Kidney epithelial cell (primary cell): ENCODE data around the gene ALB. TPM values are rescaled to one million over a fixed set of nuclear protein-coding genes. Genes with fewer than 3 reads are reported as not detected.
"Not testable (repeated sequence)": the region's sequence is repeated elsewhere in the genome, so short reads cannot be mapped to it uniquely, and the experiment has no call there.

Source experiments
- DNase-seq: peaks from one replicate; pipeline ENCODE4 v3.0.0-alpha.2; 2010; ENCODE audit warnings: low read depth
- H3K27me3 ChIP-seq: 2 replicates; pipeline ENCODE4 v1.6.0; 2011; ENCODE audit warnings: low read length; ENCODE audit not compliant: control insufficient read depth, insufficient read depth
- H3K36me3 ChIP-seq: 2 replicates; pipeline ENCODE4 v1.5.1; 2011; ENCODE audit warnings: low read length; ENCODE audit not compliant: control insufficient read depth, insufficient read depth
- H3K4me3 ChIP-seq: 2 replicates; pipeline ENCODE4 v1.5.1; 2011; ENCODE audit warnings: low read depth, mild to moderate bottlenecking, control low read depth, low read length
- total RNA-seq: library from RNA; depleted of rRNA; stranded (reverse); fragments of >200 nt; gene quantifications from 2 replicates; pipeline ENCODE4 v1.2.3, GENCODE V29; 2015
- TF ChIP-seq, protein P1 (sequence below): IDR thresholded peaks from 2 replicates; pipeline ENCODE4 v1.5.1; 2011; ENCODE audit warnings: mild to moderate bottlenecking, moderate library complexity, low read length, control low read depth, inconsistent platforms; ENCODE audit not compliant: insufficient read depth, poor library complexity, severe bottlenecking

ALB gene
- total RNA-seq = not detected in 2 replicates

DNA sequence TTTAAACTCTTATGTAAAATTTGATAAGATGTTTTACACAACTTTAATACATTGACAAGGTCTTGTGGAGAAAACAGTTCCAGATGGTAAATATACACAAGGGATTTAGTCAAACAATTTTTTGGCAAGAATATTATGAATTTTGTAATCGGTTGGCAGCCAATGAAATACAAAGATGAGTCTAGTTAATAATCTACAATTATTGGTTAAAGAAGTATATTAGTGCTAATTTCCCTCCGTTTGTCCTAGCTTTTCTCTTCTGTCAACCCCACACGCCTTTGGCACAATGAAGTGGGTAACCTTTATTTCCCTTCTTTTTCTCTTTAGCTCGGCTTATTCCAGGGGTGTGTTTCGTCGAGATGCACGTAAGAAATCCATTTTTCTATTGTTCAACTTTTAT, at the start of gene ALB:
TSS of gene ALB (plus strand) at position 246 of the 400 bp plus-strand sequence. CDS start at position 287, 41 bp downstream.
- Histone ChIP-seq H3K27me3 (no peaks in the 10 kb centered on the region), H3K4me3 (no peak within 1 kb of the TSS), H3K36me3 (no peaks in the 10 kb centered on the region)
- no peak for DNase-seq
- TF ChIP-seq, protein P1, sequence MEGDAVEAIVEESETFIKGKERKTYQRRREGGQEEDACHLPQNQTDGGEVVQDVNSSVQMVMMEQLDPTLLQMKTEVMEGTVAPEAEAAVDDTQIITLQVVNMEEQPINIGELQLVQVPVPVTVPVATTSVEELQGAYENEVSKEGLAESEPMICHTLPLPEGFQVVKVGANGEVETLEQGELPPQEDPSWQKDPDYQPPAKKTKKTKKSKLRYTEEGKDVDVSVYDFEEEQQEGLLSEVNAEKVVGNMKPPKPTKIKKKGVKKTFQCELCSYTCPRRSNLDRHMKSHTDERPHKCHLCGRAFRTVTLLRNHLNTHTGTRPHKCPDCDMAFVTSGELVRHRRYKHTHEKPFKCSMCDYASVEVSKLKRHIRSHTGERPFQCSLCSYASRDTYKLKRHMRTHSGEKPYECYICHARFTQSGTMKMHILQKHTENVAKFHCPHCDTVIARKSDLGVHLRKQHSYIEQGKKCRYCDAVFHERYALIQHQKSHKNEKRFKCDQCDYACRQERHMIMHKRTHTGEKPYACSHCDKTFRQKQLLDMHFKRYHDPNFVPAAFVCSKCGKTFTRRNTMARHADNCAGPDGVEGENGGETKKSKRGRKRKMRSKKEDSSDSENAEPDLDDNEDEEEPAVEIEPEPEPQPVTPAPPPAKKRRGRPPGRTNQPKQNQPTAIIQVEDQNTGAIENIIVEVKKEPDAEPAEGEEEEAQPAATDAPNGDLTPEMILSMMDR = no peak

DNA sequence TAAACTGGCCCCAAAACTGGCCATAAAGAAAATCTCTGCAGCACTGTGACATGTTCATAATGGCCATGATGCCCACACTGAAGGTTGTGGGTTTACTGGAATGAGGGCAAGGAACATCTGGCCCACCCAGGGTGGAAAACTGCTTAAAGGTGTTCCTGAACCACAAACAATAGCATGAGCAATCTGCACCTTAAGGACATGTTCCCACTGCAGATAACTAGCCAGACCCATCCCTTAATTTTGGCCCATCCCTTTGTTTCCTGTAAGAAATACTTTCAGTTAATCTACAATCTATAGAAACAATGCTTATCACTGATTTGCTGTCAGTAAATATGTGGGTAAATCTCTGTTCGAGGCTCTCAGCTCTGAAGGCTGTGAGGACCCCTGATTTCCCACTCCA, 46.9 kb upstream of the ALB start:
- not testable (repeated sequence) for H3K4me3 ChIP-seq, H3K36me3 ChIP-seq, DNase-seq, H3K27me3 ChIP-seq

DNA sequence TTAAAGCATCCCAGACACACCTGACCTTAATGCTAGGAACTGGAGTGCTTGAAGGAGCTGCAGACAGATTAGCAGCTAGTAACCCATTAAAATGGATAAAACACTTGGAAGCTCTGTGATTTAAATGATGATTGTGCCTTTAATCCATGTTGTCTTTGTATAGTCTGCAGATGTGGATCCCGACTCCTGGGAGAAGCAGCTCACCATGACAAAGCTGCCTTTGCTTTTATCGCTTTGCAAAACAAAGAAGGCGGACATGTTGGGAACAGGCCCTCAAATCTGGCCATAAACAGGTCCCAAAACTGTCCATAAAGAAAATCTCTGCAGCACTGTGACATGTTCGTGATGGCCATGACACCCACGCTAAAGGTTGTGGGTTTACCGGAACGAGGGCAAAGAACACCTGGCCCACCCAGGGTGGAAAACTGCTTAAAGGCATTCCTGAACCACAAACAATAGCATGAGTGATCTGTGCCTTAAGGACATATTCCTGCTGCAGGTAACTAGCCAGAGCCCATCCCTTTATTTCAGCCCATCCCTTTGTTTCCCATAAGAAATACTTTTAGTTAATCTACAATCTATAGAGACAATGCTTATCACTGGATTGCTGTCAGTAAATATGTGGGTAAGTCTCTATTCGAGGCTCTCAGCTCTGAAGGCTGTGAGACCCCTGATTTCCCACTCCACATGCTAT, 34.4 kb upstream of the ALB start:
- not testable (repeated sequence) for H3K27me3 ChIP-seq, H3K4me3 ChIP-seq, H3K36me3 ChIP-seq, DNase-seq

DNA sequence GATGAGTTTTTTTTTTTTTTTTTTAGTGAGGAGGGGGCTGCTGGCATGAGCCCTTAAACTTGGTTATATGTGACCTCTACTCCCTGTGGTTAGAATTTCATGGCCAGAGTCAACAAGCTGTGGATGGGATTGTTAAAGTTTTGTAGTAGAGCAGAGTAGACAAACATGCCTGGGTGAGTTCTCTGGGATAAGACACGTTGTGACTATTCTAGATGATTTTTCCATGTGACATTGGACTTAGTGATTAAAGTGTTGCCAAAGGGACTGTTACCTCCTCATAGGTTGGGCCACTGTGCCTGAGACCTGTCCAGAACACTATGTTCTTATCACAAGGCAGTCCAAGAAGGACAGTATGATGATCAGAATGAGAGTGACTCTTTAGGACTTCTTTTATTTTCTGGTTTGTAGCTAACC, 28.8 kb upstream of the ALB start:
- DNase-seq = no peak
- H3K36me3 ChIP-seq = no peaks in the 10 kb centered on the region
- H3K27me3 ChIP-seq = no peaks in the 10 kb centered on the region
- H3K4me3 ChIP-seq = no peak overlapping the region
- TF ChIP-seq, protein P1 = no peak

DNA sequence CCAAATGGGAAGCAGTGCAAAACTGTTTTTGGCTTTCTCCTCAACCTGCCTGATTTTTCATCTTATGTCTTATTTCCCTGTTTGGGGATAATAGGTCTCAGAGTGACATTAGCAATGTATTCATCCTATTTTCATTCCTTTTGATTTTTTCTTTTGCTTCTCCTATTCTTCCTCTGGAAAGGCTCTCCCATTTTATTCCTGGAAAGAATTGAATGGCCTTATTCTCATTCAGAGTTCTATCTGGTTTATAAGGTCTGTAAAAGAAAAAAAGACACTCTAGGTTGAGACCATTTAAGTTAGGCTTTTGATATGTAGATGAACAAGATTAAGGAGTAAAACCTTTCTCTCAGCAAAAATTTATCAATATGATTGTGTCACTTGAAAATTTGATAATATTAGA, 27.8 kb upstream of the ALB start:
- Histone ChIP-seq H3K4me3 (no peak overlapping the region), H3K36me3 (no peaks in the 10 kb centered on the region), H3K27me3 (no peaks in the 10 kb centered on the region)
- no peak for DNase-seq
- TF ChIP-seq, protein P1 = no peak

DNA sequence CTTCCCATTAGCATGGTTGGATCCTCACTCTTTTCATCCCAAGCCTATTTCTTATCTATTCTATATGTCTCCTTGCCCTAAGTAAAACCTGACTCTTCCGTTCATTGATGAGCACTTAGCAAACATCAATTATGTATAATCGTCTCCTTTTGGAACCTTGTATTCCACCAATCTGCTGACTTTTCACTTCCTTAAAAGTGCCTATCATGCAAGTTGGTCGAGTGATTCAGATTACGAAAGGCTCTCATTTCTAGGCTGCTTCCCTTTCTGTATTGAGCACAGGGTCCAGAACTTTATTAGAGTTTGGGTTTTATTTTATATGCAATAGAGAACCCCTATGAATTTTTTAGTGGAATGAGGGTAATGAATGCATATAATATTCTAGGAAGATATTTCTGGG, 27.1 kb upstream of the ALB start:
- Histone ChIP-seq H3K36me3 (no peaks in the 10 kb centered on the region), H3K4me3 (no peak overlapping the region), H3K27me3 (no peaks in the 10 kb centered on the region)
- TF ChIP-seq, protein P1 = no peak
- no peak for DNase-seq

DNA sequence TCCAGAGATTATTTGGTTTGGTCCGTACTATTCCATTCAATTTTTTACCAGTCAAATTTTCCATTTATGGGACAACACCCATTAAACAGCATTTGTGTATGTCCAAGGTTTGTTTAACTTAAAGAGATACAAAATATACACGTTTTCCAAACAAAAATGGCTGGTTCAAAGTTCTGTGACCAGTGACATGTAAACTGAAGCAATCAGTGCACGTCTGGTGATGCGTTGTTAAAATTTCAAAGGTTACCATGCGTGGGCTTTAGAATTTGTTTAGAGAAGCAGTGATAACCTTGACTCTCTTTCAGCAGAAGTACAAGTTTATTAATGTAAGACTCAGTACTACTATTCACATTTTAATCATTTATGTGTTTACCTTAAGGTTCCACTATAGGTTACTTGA, 25.2 kb upstream of the ALB start:
- no peak overlapping the region for H3K4me3 ChIP-seq
- TF ChIP-seq, protein P1 = no peak
- no peak for DNase-seq
- no peaks in the 10 kb centered on the region for H3K36me3 ChIP-seq
- no peaks in the 10 kb centered on the region for H3K27me3 ChIP-seq
